GM18498 (cell line): ENCODE data around the gene CIAO2B.
"Not testable (repeated sequence)": the region's sequence is repeated elsewhere in the genome, so short reads cannot be mapped to it uniquely, and the experiment has no call there.

Experiments
- ATAC-seq: cut with Tn5 transposase; IDR thresholded peaks from one replicate; pipeline ENCODE4 v1.9.1; 2021; ENCODE audit warnings: mild to moderate bottlenecking, moderate library complexity; ENCODE audit not compliant: unreplicated experiment

Gene CIAO2B

GRCh38 chr16:66905633-66906539, 28.3 kb downstream of the CIAO2B start:
- no peak for ATAC-seq

- no peak for ATAC-seq
Observed at GRCh38 chr16:66904846-66905632, 29.2 kb downstream of the CIAO2B start.

GRCh38 chr16:66904428-66904845, 29.8 kb downstream of the CIAO2B start:
- ATAC-seq: no peak

GRCh38 chr16:66903544-66904427, 30.4 kb downstream of the CIAO2B start:
- no peak for ATAC-seq

GRCh38 chr16:66902648-66903543, 31.3 kb downstream of the CIAO2B start:
- ATAC-seq: no peak

GRCh38 chr16:66901626-66902025, 32.6 kb downstream of the CIAO2B start:
- no peak for ATAC-seq

GRCh38 chr16:66900721-66901441, 33.3 kb downstream of the CIAO2B start:
- ATAC-seq: no peak

GRCh38 chr16:66899945-66900710, 34.1 kb downstream of the CIAO2B start:
- no peak for ATAC-seq

- ATAC-seq: no peak
Observed at GRCh38 chr16:66899310-66899944, 34.8 kb downstream of the CIAO2B start.

GRCh38 chr16:66898933-66899309, 35.3 kb downstream of the CIAO2B start:
- no peak for ATAC-seq

- no peak for ATAC-seq
Observed at GRCh38 chr16:66898207-66898606, 36.0 kb downstream of the CIAO2B start.

- ATAC-seq: not testable (repeated sequence)
Observed at GRCh38 chr16:66896682-66897081, 37.5 kb downstream of the CIAO2B start.

GRCh38 chr16:66895999-66896398, 38.2 kb downstream of the CIAO2B start:
- no peak for ATAC-seq

GRCh38 chr16:66895689-66895979, 38.6 kb downstream of the CIAO2B start:
- no peak for ATAC-seq

GRCh38 chr16:66894948-66895688, 39.1 kb downstream of the CIAO2B start:
- no peak for ATAC-seq

- ATAC-seq: no peak
Observed at GRCh38 chr16:66894055-66894454, 40.1 kb downstream of the CIAO2B start.

GRCh38 chr16:66891797-66892196, 42.4 kb downstream of the CIAO2B start:
- ATAC-seq: no peak

GRCh38 chr16:66891360-66891759, 42.8 kb downstream of the CIAO2B start:
- no peak for ATAC-seq
